Right atrium auricular region (tissue), 2 donors: ENCODE measurements around the gene TBKBP1. TPM values are rescaled to one million over a fixed set of nuclear protein-coding genes. Genes with fewer than 3 reads are reported as not detected.

ENCODE experiments used
- DNase-seq: peaks from one replicate; pipeline ENCODE4 v3.0.0-alpha.2; 2019; ENCODE audit warnings: low spot score
- H3K27ac ChIP-seq, 2 donors: fragments of 200-600 bp; sonication (generic); 1 replicate in 1 of 2; 2 replicates in 1 of 2; pipeline ENCODE4 v1.5.1; 2016 to 2019
- H3K27me3 ChIP-seq, 2 donors: fragments of 200-600 bp; sonication (generic); one replicate each; pipeline versions ENCODE4 v1.5.1 to v1.6.0; 2017 to 2019
- H3K36me3 ChIP-seq: fragments of 200-600 bp; sonication (generic); one replicate; pipeline ENCODE4 v1.5.1; 2016
- H3K4me1 ChIP-seq, 2 donors: fragments of 200-600 bp; sonication (generic); one replicate each; pipeline versions ENCODE4 v1.5.1 to v1.6.0; 2017 to 2019
- H3K4me3 ChIP-seq, 2 donors: fragments of 200-600 bp; sonication (generic); 1 replicate in 1 of 2; 2 replicates in 1 of 2; pipeline ENCODE4 v1.5.1; 2017 to 2019; ENCODE audit warnings: mild to moderate bottlenecking in 1 of 2, moderate library complexity in 1 of 2
- H3K9me3 ChIP-seq, 2 donors: fragments of 200-600 bp; sonication (generic); one replicate each; pipeline ENCODE4 v1.5.1; 2019
- total RNA-seq, 2 donors: library from RNA; depleted of rRNA; stranded (reverse); fragments of >200 nt; gene quantifications; one replicate each; pipeline ENCODE4 v1.1.0, GENCODE V29; 2016
- TF ChIP-seq, protein P1 (sequence below), 2 donors: fragments of 200-600 bp; sonication (generic); IDR thresholded peaks; one replicate each; pipeline ENCODE4 v1.5.1; 2019; ENCODE audit warnings: antibody characterized with exemption in 2 of 2

Gene TBKBP1
- total RNA-seq, 2 donors from 2014 or later = 10.9 to 13.7 TPM

GRCh38 chr17:47709594-47709993, 15.6 kb downstream of the TBKBP1 start:
- Histone ChIP-seq H3K4me3 (no peak overlapping the region), H3K27ac (no peak overlapping the region), H3K36me3 (peaks cover 16% of the 10 kb centered on the region), H3K4me1 (peaks cover 0 to 38% of the 10 kb centered on the region in 2 donors), H3K9me3 (no peaks in the 10 kb centered on the region), H3K27me3 (no peaks in the 10 kb centered on the region)
- DNase-seq = no peak
- TF ChIP-seq, protein P1, sequence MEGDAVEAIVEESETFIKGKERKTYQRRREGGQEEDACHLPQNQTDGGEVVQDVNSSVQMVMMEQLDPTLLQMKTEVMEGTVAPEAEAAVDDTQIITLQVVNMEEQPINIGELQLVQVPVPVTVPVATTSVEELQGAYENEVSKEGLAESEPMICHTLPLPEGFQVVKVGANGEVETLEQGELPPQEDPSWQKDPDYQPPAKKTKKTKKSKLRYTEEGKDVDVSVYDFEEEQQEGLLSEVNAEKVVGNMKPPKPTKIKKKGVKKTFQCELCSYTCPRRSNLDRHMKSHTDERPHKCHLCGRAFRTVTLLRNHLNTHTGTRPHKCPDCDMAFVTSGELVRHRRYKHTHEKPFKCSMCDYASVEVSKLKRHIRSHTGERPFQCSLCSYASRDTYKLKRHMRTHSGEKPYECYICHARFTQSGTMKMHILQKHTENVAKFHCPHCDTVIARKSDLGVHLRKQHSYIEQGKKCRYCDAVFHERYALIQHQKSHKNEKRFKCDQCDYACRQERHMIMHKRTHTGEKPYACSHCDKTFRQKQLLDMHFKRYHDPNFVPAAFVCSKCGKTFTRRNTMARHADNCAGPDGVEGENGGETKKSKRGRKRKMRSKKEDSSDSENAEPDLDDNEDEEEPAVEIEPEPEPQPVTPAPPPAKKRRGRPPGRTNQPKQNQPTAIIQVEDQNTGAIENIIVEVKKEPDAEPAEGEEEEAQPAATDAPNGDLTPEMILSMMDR (IDR thresholded peaks at IDR 0.05) = no peak

GRCh38 chr17:47711366-47712099, 17.6 kb downstream of the TBKBP1 start:
- no peak for DNase-seq
- H3K27ac ChIP-seq = no peak overlapping the region
- peaks cover 0 to 25% of the 10 kb centered on the region in 2 donors for H3K4me1 ChIP-seq
- H3K4me3 ChIP-seq = no peak overlapping the region
- TF ChIP-seq, protein P1 (IDR thresholded peaks at IDR 0.05) = no peak
- no peaks in the 10 kb centered on the region for H3K27me3 ChIP-seq
- H3K36me3 ChIP-seq = peaks cover 16% of the 10 kb centered on the region
- no peaks in the 10 kb centered on the region for H3K9me3 ChIP-seq

- H3K9me3 ChIP-seq = no peaks in the 10 kb centered on the region
- H3K36me3 ChIP-seq = peaks cover 16% of the 10 kb centered on the region
- H3K4me3 ChIP-seq = no peak overlapping the region
- H3K27me3 ChIP-seq = no peaks in the 10 kb centered on the region
- H3K27ac ChIP-seq = no peak overlapping the region
- DNase-seq = no peak
- H3K4me1 ChIP-seq = peaks cover 0 to 16% of the 10 kb centered on the region in 2 donors
- TF ChIP-seq, protein P1 (IDR thresholded peaks at IDR 0.05) = no peak
Observed at GRCh38 chr17:47712330-47713023, 18.5 kb downstream of the TBKBP1 start.

DNA sequence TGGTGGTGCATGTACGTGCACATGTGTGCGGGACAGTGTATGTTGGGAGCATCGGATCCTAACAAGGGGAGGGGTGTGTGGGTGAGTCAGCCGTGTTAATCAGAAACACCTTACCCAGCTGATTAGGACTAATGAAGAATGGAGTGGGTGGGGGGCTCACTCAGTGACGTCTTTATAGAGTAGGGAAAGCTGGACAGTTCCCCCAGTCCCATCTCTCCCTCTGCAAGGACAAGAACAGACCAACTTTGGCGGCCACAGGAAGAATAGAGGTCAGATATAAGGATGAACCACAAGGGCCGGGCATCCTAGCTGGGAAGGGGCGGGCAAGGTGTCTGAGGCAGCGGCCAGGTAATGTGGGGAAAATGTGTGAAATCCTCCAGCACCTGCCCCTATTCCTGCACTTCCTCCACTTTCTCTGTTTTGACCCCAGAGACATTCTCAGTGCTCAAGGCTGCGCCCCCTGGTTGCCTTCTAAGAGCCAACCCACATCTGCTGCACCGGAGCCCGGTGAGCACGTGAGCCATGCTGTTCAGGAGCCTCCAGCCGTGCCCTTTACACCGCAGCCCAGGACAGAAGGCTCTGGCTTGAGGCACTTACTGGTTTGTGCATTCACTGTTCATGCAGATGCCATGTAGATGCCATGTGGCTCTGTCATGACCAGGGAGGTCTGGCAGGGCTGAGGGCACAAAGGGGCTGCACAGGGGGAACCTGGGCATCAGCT, 20.2 kb downstream of the TBKBP1 start:
- no peak overlapping the region for H3K4me3 ChIP-seq
- TF ChIP-seq, protein P1 (IDR thresholded peaks at IDR 0.05) = no peak
- H3K27me3 ChIP-seq = no peaks in the 10 kb centered on the region
- no peaks in the 10 kb centered on the region for H3K9me3 ChIP-seq
- H3K36me3 ChIP-seq = peaks cover 16% of the 10 kb centered on the region
- no peak overlapping the region for H3K27ac ChIP-seq
- H3K4me1 ChIP-seq = peaks cover 0 to 4% of the 10 kb centered on the region in 2 donors
- DNase-seq = no peak

DNA sequence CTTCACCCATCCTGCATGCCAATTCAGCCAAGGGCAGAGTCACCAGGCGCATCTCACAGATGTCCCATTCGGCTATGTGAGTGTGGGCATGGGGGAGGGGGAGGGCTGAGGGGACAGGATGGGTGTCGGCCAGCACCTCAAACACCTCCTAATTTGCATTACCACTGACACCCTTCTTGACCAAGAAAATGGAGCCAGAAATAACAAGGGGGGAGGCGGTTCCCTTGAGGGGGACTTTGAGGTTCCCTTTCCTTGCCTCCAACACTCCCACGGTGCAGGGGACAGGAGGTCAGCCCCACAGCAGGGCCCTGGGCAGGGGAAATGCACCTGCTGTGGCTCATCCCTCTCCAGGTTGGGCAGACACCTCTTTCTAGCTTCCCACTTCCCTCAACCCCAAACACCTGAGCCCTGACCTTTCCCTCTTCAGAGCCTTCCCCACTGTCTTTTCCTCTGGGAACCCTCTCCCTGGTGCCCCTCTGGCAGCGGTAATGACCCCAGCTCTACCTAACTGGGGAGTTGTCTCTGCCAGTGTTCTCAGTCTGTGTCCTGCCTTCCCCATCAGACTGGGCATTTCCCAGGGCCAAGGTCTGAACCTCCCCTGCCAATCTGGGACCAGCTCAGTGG, 20.9 kb downstream of the TBKBP1 start:
- TF ChIP-seq, protein P1 (IDR thresholded peaks at IDR 0.05) = no peak
- H3K36me3 ChIP-seq = peaks cover 15% of the 10 kb centered on the region
- DNase-seq = no peak
- H3K4me3 ChIP-seq = no peak overlapping the region
- no peak overlapping the region for H3K27ac ChIP-seq
- H3K27me3 ChIP-seq = no peaks in the 10 kb centered on the region
- H3K4me1 ChIP-seq = no peaks in the 10 kb centered on the region
- no peaks in the 10 kb centered on the region for H3K9me3 ChIP-seq
